HepG2 (cell line): ENCODE results near the gene PIEZO1. TPM values are rescaled to one million over a fixed set of nuclear protein-coding genes. Genes with fewer than 3 reads are reported as not detected.
A peak's percentile ranks its signal among the peaks of the same experiment; 100 is the strongest.

Source experiments
- ASH2L ChIP-seq: fragments of 300-600, 200-600 bp; sonication (generic); IDR thresholded peaks from 2 replicates; pipeline ENCODE4 v1.7.0; 2017; ENCODE audit warnings: low read depth, mild to moderate bottlenecking, moderate library complexity, mixed read lengths, low read length; ENCODE audit not compliant: insufficient read length
- ETV5 ChIP-seq: IDR thresholded peaks from 2 replicates; pipeline ENCODE4 v1.6.1; 2018; ENCODE audit warnings: missing biosample characterization, missing genetic modification reagents, inconsistent platforms, borderline replicate concordance
- FOSL2 ChIP-seq: sonication (generic); formaldehyde crosslinking; IDR thresholded peaks from 2 replicates; pipeline ENCODE4 v1.4.0; 2020; ENCODE audit warnings: missing genetic modification reagents
- FOXJ3 ChIP-seq: sonication (generic); formaldehyde crosslinking; IDR thresholded peaks from 2 replicates; pipeline ENCODE4 v1.4.0; 2020; ENCODE audit warnings: missing genetic modification reagents, mild to moderate bottlenecking, borderline replicate concordance
- GPN1 ChIP-seq: sonication (generic); formaldehyde crosslinking; IDR thresholded peaks from 2 replicates; pipeline ENCODE4 v1.5.1; 2020; ENCODE audit warnings: missing genetic modification reagents, borderline replicate concordance
- HOXA3 ChIP-seq: sonication (generic); formaldehyde crosslinking; IDR thresholded peaks from 2 replicates; pipeline ENCODE4 v1.5.0; 2020; ENCODE audit warnings: missing genetic modification reagents
- NR2C2 ChIP-seq: sonication (generic); formaldehyde crosslinking; IDR thresholded peaks from 2 replicates; pipeline ENCODE4 v1.4.0; 2020; ENCODE audit warnings: missing genetic modification reagents, mild to moderate bottlenecking, moderate library complexity, borderline replicate concordance
- PAF1 ChIP-seq: IDR thresholded peaks from 2 replicates; pipeline ENCODE4 v1.6.1; 2016; ENCODE audit warnings: missing genetic modification reagents, missing compliant biosample characterization
- SATB2 ChIP-seq: sonication (generic); formaldehyde crosslinking; IDR thresholded peaks from 2 replicates; pipeline ENCODE4 v1.5.0; 2020; ENCODE audit warnings: missing genetic modification reagents
- SNRNP70 ChIP-seq: fragments of 200-400 bp; formaldehyde crosslinking; IDR thresholded peaks from 2 replicates; pipeline ENCODE4 v1.6.1; 2017; ENCODE audit warnings: mild to moderate bottlenecking, low read depth, low read length, moderate library complexity
- ZBTB21 ChIP-seq: sonication (generic); formaldehyde crosslinking; IDR thresholded peaks from 2 replicates; pipeline ENCODE4 v1.4.0; 2020; ENCODE audit warnings: missing genetic modification reagents
- ZFP36L2 ChIP-seq: sonication (generic); formaldehyde crosslinking; IDR thresholded peaks from 2 replicates; pipeline ENCODE4 v1.4.0; 2020; ENCODE audit warnings: missing genetic modification reagents
- ZKSCAN1 ChIP-seq: fragments of 150-350 bp; IDR thresholded peaks from 2 replicates; pipeline ENCODE4 v1.6.1; 2014; ENCODE audit warnings: low read length
- ZNF367 ChIP-seq: sonication (generic); formaldehyde crosslinking; IDR thresholded peaks from 2 replicates; pipeline ENCODE4 v1.4.0; 2020; ENCODE audit warnings: missing genetic modification reagents, borderline replicate concordance
- polyA plus RNA-seq, 8 experiments: library from polyadenylated mRNA; depleted of rRNA in 3 of 8; stranded (reverse) in 7 of 8; unstranded in 1 of 8; fragments of >200 nt; fragmentation: Illumina TruSeq in 4 of 8; extraction: Trizol in 4 of 8; gene quantifications; 2 replicates each; pipeline versions ENCODE4 v1.2.1 to v1.2.3, GENCODE V29; 2011 to 2016; ENCODE audit warnings: low read depth in 4 of 8, missing spikeins in 1 of 8, mixed read lengths in 1 of 8; ENCODE audit not compliant: insufficient read depth in 1 of 8
- total RNA-seq, 5 experiments: library from RNA; depleted of rRNA; stranded (reverse); fragments of >200 nt; fragmentation: Illumina TruSeq; extraction: Trizol; gene quantifications; 2 replicates each; pipeline ENCODE4 v1.2.3, GENCODE V29; 2016; ENCODE audit warnings: low read depth in 1 of 5
- TF ChIP-seq, protein P1 (sequence below): sonication (generic); formaldehyde crosslinking; IDR thresholded peaks from 2 replicates; pipeline ENCODE4 v1.5.1; 2020; ENCODE audit warnings: missing genetic modification reagents, mild to moderate bottlenecking, borderline replicate concordance
- TF ChIP-seq, protein P2 (sequence below): sonication (generic); formaldehyde crosslinking; IDR thresholded peaks from 2 replicates; pipeline ENCODE4 v1.4.0; 2020; ENCODE audit warnings: missing genetic modification reagents
- TF ChIP-seq, protein P3 (sequence below): sonication (generic); formaldehyde crosslinking; IDR thresholded peaks from 2 replicates; pipeline ENCODE4 v1.4.0; 2020; ENCODE audit warnings: missing genetic modification reagents, borderline replicate concordance
- TF ChIP-seq, protein P4 (sequence below): sonication (generic); formaldehyde crosslinking; IDR thresholded peaks from 2 replicates; pipeline ENCODE4 v1.5.0; 2020; ENCODE audit warnings: mild to moderate bottlenecking, missing genetic modification reagents
- TF ChIP-seq, protein P5 (sequence below): sonication (generic); formaldehyde crosslinking; IDR thresholded peaks from 2 replicates; pipeline ENCODE4 v1.4.0; 2020; ENCODE audit warnings: mild to moderate bottlenecking, missing genetic modification reagents

PIEZO1 gene
- total and polyA plus RNA-seq, 2 of the 13 experiments (the other 11 are each of a cell fraction or from before 2014, with no cell fraction given), result 67.9 to 85.0 TPM

DNA sequence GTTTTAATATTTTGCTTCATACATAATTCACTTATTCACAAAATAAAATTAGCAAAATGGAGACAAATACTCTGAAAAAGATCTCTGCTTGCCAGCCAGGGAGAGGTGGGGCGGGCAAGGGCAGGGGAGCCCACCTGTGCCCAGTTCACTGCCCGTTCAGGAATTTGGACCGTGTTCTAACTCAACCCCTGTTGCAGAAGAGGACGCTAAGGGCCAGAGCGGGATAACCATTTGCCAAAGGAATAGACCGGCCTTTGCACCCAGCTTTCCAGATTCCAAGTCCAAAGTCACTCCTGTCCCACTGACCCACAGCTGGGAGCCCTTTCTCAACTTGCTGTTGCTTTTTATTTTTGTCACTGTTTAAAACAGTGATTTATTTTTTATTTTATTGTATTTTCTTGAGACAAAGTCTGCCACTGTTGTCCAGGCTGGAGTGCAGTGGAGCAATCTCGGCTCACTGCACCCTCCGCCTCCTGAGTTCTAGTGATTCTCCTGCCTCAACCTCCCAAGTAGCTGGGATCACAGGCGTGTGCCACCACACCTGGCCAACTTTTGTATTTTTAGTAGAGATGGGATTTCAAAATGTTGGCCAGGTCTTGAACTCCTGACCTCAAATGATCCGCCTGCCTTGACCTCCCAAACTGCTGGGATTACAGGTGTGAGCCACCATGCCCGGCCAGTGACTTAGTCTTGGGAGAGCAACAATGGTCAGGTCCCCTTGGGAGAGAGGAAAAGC is 2.7 kb upstream of the PIEZO1 start (continued):
- TF ChIP-seq FOXJ3 (CRISPR knock-in tag), result 0 out of 2 replicates have a peak, but pooled peaks have one; percentile 44
- TF ChIP-seq, protein P1, sequence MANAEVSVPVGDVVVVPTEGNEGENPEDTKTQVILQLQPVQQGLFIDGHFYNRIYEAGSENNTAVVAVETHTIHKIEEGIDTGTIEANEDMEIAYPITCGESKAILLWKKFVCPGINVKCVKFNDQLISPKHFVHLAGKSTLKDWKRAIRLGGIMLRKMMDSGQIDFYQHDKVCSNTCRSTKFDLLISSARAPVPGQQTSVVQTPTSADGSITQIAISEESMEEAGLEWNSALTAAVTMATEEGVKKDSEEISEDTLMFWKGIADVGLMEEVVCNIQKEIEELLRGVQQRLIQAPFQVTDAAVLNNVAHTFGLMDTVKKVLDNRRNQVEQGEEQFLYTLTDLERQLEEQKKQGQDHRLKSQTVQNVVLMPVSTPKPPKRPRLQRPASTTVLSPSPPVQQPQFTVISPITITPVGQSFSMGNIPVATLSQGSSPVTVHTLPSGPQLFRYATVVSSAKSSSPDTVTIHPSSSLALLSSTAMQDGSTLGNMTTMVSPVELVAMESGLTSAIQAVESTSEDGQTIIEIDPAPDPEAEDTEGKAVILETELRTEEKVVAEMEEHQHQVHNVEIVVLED, result no peak
- TF ChIP-seq FOSL2, result no peak
- TF ChIP-seq, protein P2, sequence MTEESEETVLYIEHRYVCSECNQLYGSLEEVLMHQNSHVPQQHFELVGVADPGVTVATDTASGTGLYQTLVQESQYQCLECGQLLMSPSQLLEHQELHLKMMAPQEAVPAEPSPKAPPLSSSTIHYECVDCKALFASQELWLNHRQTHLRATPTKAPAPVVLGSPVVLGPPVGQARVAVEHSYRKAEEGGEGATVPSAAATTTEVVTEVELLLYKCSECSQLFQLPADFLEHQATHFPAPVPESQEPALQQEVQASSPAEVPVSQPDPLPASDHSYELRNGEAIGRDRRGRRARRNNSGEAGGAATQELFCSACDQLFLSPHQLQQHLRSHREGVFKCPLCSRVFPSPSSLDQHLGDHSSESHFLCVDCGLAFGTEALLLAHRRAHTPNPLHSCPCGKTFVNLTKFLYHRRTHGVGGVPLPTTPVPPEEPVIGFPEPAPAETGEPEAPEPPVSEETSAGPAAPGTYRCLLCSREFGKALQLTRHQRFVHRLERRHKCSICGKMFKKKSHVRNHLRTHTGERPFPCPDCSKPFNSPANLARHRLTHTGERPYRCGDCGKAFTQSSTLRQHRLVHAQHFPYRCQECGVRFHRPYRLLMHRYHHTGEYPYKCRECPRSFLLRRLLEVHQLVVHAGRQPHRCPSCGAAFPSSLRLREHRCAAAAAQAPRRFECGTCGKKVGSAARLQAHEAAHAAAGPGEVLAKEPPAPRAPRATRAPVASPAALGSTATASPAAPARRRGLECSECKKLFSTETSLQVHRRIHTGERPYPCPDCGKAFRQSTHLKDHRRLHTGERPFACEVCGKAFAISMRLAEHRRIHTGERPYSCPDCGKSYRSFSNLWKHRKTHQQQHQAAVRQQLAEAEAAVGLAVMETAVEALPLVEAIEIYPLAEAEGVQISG (CRISPR knock-in tag), result peak; percentile 39; the same call in 1 of the 2 replicates
- no peak for TF ChIP-seq ZFP36L2 (CRISPR knock-in tag)
- TF ChIP-seq ETV5, result no peak
- TF ChIP-seq, protein P3, sequence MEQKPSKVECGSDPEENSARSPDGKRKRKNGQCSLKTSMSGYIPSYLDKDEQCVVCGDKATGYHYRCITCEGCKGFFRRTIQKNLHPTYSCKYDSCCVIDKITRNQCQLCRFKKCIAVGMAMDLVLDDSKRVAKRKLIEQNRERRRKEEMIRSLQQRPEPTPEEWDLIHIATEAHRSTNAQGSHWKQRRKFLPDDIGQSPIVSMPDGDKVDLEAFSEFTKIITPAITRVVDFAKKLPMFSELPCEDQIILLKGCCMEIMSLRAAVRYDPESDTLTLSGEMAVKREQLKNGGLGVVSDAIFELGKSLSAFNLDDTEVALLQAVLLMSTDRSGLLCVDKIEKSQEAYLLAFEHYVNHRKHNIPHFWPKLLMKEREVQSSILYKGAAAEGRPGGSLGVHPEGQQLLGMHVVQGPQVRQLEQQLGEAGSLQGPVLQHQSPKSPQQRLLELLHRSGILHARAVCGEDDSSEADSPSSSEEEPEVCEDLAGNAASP (CRISPR knock-in tag), result peak; percentile 22; the same call in 1 of the 2 replicates
- no peak for TF ChIP-seq NR2C2
- no peak for TF ChIP-seq SNRNP70
- no peak for TF ChIP-seq GPN1
- peak; percentile 52; the same call in 1 of the 2 replicates for TF ChIP-seq HOXA3 (CRISPR knock-in tag)
- TF ChIP-seq, protein P4, sequence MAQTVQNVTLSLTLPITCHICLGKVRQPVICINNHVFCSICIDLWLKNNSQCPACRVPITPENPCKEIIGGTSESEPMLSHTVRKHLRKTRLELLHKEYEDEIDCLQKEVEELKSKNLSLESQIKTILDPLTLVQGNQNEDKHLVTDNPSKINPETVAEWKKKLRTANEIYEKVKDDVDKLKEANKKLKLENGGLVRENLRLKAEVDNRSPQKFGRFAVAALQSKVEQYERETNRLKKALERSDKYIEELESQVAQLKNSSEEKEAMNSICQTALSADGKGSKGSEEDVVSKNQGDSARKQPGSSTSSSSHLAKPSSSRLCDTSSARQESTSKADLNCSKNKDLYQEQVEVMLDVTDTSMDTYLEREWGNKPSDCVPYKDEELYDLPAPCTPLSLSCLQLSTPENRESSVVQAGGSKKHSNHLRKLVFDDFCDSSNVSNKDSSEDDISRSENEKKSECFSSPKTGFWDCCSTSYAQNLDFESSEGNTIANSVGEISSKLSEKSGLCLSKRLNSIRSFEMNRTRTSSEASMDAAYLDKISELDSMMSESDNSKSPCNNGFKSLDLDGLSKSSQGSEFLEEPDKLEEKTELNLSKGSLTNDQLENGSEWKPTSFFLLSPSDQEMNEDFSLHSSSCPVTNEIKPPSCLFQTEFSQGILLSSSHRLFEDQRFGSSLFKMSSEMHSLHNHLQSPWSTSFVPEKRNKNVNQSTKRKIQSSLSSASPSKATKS, result no peak
- TF ChIP-seq ZBTB21 (CRISPR knock-in tag), result no peak
- no peak for TF ChIP-seq PAF1 (CRISPR knock-in tag)
- peak; percentile 11 for TF ChIP-seq ASH2L
- TF ChIP-seq, protein P5, sequence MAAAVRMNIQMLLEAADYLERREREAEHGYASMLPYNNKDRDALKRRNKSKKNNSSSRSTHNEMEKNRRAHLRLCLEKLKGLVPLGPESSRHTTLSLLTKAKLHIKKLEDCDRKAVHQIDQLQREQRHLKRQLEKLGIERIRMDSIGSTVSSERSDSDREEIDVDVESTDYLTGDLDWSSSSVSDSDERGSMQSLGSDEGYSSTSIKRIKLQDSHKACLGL (CRISPR knock-in tag), result no peak
- no peak for TF ChIP-seq ZKSCAN1
- no peak for TF ChIP-seq SATB2 (CRISPR knock-in tag)
- no peak for TF ChIP-seq ZNF367 (CRISPR knock-in tag)
